Measurements from ENCODE around the gene MAN1B1.

MAN1B1 gene

DNA sequence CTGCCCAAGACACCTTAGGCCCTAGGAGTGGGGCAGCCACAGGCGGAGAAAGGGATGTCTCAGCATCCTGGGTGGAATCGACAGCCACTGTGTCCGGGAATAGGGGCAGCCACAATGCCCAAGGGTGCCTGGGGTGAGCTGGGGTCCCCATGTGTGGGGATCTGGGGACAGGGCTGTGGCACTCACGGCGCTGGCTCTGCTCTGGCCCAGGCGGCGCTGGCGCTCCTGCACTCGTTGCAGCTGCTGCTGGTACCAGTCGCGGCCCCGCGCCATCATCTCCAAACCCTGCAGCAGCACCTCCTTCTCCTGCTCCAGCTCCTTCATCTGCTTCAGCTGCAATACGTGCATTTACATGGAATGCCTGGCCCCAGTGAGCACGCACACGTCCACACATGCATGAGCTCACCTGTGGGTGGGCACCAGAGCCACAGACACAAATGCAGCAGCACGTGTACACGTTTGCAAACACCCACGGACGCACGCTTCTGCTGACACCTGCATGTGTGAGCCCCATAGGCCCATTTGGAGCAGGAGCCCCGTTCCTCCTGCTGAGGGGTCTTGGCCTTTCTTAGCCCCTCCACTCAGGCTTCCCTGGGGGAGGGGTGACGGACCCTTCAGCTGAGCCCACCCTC, 21.3 kb upstream of the MAN1B1 start:
- no peak overlapping the region for H3K9ac ChIP-seq (ENCODE audit: low read depth, low read length)
- H3K4me3 ChIP-seq (ENCODE audit: low read length): no peak overlapping the region
- no peaks in the 10 kb centered on the region for H3K36me3 ChIP-seq (ENCODE audit: insufficient read depth, low read length)
- H3K27me3 ChIP-seq (ENCODE audit: control insufficient read depth, insufficient read depth, low read length): no peaks in the 10 kb centered on the region
- no peaks in the 10 kb centered on the region for H3K9me3 ChIP-seq (replicated peaks; ENCODE audit: low read length)
- H3K4me1 ChIP-seq (ENCODE audit: control insufficient read depth, insufficient read depth, low read length): peaks cover 7% of the 10 kb centered on the region
- no peak overlapping the region for H3K4me2 ChIP-seq (ENCODE audit: low read length)

DNA sequence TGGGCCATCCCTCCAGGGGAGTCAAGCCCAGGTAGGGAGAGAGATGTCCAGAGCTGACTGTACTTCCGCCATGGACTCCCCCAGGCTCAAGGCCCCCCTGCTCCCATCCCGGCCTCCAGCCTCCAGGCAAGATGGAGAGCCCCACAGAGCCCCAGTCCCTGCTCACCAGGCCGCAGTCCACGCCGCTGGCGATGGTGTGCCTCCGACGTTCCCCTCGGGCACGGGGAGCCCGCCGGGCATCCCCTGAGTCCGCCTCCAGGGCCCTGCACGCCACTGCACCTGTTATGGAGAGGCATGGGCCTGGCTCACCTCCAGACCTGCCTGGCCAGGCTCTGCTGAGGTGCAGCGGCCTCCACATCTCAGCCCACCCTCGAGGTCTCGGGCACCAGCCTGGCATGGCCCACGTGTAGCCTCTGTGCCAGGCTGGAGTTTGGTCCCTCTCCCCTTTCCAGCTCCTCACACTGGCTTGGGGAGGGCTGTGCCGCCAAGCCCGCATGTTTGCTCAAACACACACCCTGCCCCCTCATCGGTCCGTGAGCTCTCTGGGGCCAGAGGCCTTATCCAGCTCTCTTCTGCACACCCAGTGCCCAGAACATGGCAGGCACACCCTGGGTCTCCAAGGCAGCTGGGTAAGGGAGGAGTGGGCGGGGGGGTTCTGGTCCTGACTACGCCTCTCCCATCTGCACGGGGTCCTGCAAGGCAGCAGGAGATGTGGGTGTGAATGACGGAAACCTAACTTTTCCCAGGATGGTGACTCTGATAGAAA, 20.5 kb upstream of the MAN1B1 start:
- H3K4me1 ChIP-seq (ENCODE audit: control insufficient read depth, insufficient read depth, low read length): peaks cover 14% of the 10 kb centered on the region
- no peaks in the 10 kb centered on the region for H3K27me3 ChIP-seq (ENCODE audit: control insufficient read depth, insufficient read depth, low read length)
- no peak overlapping the region for H3K4me2 ChIP-seq (ENCODE audit: low read length)
- no peak overlapping the region for H3K4me3 ChIP-seq (ENCODE audit: low read length)
- H3K9me3 ChIP-seq (replicated peaks; ENCODE audit: low read length): no peaks in the 10 kb centered on the region
- no peak overlapping the region for H3K9ac ChIP-seq (ENCODE audit: low read depth, low read length)
- H3K36me3 ChIP-seq (ENCODE audit: insufficient read depth, low read length): no peaks in the 10 kb centered on the region

DNA sequence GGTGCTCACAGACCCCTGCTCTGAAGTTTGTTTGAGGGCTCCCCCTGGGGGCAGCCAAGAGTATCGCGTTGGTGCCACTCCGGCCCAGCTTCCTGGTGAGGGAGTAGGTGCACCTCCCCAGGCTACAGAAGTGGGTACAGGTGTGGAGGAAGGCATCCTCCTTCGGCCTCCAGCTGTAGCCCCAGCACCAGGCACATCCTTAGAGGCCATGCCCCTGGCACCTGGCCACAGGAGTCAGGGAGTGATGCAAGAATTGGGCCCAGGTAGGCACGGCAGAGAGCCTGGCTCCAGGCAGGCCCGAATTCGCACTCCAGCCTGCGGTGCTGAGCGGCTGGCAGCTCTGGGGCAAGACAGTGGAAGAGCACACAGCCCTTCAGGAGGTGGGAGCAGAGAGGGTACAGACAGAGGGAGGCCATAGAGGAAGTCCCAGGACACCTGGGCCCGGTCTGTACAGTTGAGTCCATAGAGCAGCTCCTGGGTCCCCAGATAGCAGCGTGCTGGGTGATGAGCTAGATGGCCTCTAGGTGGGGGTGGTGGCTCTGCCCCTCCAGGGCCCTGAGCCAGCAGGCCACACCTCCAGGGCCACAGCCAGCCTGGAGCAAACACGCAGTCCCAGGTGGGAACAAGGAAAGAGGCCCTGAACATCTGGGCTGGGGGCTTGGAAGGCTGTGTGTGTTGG, 18.8 kb upstream of the MAN1B1 start:
- no peak overlapping the region for H3K4me3 ChIP-seq (ENCODE audit: low read length)
- H3K4me1 ChIP-seq (ENCODE audit: control insufficient read depth, insufficient read depth, low read length): peaks cover 15% of the 10 kb centered on the region
- no peaks in the 10 kb centered on the region for H3K27me3 ChIP-seq (ENCODE audit: control insufficient read depth, insufficient read depth, low read length)
- no peaks in the 10 kb centered on the region for H3K9me3 ChIP-seq (replicated peaks; ENCODE audit: low read length)
- H3K4me2 ChIP-seq (ENCODE audit: low read length): no peak overlapping the region
- H3K9ac ChIP-seq (ENCODE audit: low read depth, low read length): no peak overlapping the region
- H3K36me3 ChIP-seq (ENCODE audit: insufficient read depth, low read length): no peaks in the 10 kb centered on the region

DNA sequence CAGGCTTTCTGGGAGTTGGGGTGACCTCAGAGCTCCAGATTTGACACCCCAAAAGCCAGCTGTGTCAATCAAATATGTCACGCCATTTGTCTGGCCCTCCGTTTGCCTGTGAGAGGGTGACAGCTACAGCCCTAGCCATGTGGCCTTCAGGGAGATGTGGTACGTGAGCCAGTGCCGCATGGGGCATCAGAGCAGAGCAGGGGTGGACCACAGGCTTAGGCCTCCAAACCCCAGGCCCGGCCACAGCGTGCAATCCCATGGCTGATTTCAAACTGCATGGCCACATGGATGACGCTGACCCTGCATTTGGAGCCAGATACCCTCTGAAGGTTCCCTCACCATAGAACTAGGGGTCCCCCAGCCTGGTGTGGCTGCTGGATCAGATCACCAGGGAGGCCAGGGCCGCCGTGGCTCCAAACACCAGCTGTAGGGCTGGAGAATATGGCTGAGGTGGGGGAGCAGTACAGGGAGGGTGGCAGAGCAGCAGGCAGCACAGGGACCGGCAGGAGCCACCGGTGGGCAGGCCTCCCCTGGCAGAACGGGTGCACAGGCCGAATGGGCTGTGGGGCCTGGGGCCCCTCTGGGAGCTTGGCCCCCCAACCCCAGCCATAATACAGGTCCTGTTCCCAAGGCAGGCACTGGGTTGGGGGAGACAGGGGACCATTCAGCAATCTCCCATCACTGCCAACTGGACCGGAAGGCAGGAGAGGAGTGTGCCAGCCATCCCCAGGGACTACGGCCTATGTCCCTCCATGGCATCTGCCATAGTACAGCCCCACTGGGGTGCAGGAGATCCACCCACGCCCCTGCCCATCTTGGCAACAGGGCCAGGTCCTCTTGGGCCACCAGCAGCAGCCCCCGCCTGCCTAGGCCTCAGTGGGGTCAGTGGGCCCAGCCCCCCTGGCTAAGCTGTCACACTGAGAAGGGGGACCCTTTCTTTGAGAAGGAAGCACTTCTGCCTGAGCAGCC, 18.0 kb upstream of the MAN1B1 start:
- Histone ChIP-seq H3K27me3 (ENCODE audit: control insufficient read depth, insufficient read depth, low read length) (no peaks in the 10 kb centered on the region), H3K9me3 (replicated peaks; ENCODE audit: low read length) (no peaks in the 10 kb centered on the region), H3K9ac (ENCODE audit: low read depth, low read length) (no peak overlapping the region), H3K4me2 (ENCODE audit: low read length) (peak overlapping the region; percentile 91), H3K36me3 (ENCODE audit: insufficient read depth, low read length) (no peaks in the 10 kb centered on the region), H3K4me1 (ENCODE audit: control insufficient read depth, insufficient read depth, low read length) (peaks cover 15% of the 10 kb centered on the region), H3K4me3 (ENCODE audit: low read length) (peak overlapping the region; percentile 76)

DNA sequence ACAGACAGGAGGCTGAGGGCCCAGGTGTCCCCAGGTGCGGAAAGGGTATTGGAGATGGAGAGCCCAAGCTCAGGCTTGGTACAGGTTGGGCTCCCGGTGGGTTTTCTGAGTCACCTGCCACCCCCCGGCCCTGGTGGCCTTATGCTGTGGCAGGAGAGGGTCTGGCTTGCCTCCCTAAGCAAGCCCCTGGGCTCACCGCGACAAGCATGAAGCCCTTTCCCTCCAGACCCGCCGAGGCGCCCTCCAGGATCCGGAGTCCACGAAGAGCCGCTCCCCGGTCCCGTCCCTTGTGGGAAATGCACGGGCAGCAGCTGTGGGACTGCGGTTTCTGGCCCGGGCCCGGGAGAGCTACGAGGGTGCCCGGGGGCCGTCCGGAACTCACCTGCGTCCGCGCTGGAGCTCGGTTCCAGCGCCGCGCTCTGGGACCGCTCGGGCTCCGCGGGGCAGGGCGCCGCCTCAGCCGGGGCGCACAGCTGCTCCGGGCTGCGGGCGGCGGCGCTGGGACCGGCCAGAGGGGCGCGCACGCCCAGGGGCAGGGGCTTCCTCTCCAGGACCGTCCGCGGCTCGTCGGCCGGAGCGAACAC, 17.2 kb upstream of the MAN1B1 start:
- H3K27me3 ChIP-seq (ENCODE audit: control insufficient read depth, insufficient read depth, low read length): no peaks in the 10 kb centered on the region
- H3K4me3 ChIP-seq (ENCODE audit: low read length): peak overlapping the region; percentile 76
- H3K4me1 ChIP-seq (ENCODE audit: control insufficient read depth, insufficient read depth, low read length): peaks cover 15% of the 10 kb centered on the region
- H3K9me3 ChIP-seq (replicated peaks; ENCODE audit: low read length): no peaks in the 10 kb centered on the region
- peak overlapping the region; percentile 21 for H3K9ac ChIP-seq (ENCODE audit: low read depth, low read length)
- H3K4me2 ChIP-seq (ENCODE audit: low read length): peak overlapping the region; percentile 91
- no peaks in the 10 kb centered on the region for H3K36me3 ChIP-seq (ENCODE audit: insufficient read depth, low read length)

DNA sequence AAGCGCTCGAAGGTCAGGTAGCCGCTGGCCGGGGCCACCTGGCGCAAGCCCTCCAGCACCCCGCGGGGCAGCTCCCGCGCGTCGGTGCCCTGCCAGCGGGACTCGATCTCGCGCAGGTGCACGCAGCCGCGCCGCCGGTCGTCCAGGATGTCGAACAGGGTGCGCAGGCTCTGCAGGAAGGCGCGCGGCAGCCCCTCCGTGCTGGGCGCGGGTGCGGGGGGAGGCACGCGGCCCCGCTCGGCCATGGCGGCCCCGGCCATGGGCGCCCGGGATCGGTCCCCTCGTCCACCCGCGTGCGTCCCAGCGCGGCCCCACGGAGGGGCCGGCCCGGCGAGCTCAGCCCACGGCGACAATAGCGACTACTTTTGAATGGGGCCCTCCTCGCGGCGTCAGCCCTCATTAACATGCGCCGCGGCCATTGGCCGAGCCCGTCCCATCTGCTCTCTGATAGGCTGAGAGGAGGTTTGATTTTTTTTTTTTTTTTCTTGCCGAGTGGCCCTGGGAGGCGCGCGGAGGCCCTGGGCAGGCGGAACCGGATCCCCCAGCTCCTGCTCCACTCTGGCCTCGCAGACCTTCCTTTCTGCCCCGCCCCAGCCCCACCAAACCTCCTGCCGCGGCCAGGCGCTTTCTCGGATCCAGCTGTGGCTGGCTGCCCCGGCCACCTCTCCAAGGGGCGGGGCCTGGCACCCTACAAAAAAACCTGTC, 16.4 kb upstream of the MAN1B1 start, which contains the start of gene SAPCD2:
Gene SAPCD2, minus strand, starts transcription at position 357 of the 705 bp plus-strand sequence. Its CDS starts 97 bp downstream, at position 260.
- Histone ChIP-seq H3K4me3 (ENCODE audit: low read length) (peak within 1 kb of the TSS; percentile 76), H3K9me3 (replicated peaks; ENCODE audit: low read length) (no peaks in the 10 kb centered on the region), H3K36me3 (ENCODE audit: insufficient read depth, low read length) (no peaks in the 10 kb centered on the region), H3K9ac (ENCODE audit: low read depth, low read length) (peak within 1 kb of the TSS; percentile 71), H3K4me2 (ENCODE audit: low read length) (peak within 1 kb of the TSS; percentile 91), H3K4me1 (ENCODE audit: control insufficient read depth, insufficient read depth, low read length) (peaks cover 15% of the 10 kb centered on the region), H3K27me3 (ENCODE audit: control insufficient read depth, insufficient read depth, low read length) (no peaks in the 10 kb centered on the region)

DNA sequence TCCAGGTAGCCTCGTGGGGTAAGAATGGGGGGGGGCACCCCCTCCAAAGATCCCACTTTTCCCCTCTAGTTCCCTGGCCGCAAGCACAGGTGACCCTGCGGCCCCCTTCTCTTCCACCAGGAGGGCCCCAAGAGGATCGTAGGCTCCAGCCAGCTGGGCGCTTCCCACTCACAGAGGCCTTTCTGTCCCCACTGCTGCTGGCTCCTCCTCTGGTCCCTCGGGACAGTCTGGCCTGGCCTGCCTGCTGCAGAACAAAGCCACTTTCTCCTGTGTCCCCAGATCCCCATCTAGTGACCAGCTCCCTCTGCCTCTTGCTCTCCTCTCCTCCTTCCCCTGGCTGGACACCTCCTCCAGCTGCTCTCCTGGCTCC, 15.9 kb upstream of the MAN1B1 start:
- Histone ChIP-seq H3K9me3 (replicated peaks; ENCODE audit: low read length) (no peaks in the 10 kb centered on the region), H3K4me3 (ENCODE audit: low read length) (peak overlapping the region; percentile 76), H3K36me3 (ENCODE audit: insufficient read depth, low read length) (no peaks in the 10 kb centered on the region), H3K27me3 (ENCODE audit: control insufficient read depth, insufficient read depth, low read length) (no peaks in the 10 kb centered on the region), H3K4me1 (ENCODE audit: control insufficient read depth, insufficient read depth, low read length) (peaks cover 15% of the 10 kb centered on the region), H3K4me2 (ENCODE audit: low read length) (peak overlapping the region; percentile 91), H3K9ac (ENCODE audit: low read depth, low read length) (peak overlapping the region; percentile 71)

DNA sequence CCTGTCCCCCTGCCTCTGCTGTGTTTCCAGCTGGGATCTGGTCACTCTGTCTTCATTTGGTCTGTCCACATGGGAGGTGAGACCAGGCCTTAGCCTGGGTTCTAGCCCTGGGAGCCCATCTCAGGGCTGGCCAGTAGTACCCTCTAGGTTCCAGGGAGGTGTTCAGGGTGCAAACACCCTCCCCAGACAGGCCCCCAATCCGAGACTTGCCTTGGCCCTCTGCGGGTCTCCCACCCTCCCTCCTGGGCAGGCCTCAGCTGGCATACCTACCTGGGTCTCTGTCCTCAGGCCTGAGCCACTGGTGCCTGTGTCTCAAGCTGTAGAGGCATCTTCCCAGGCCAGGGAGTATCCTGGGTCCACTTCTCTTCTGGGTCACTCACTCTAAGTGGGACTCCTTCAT, 15.5 kb upstream of the MAN1B1 start:
- peak overlapping the region; percentile 91 for H3K4me2 ChIP-seq (ENCODE audit: low read length)
- H3K9ac ChIP-seq (ENCODE audit: low read depth, low read length): peak overlapping the region; percentile 71
- H3K9me3 ChIP-seq (replicated peaks; ENCODE audit: low read length): no peaks in the 10 kb centered on the region
- H3K4me3 ChIP-seq (ENCODE audit: low read length): peak overlapping the region; percentile 76
- H3K4me1 ChIP-seq (ENCODE audit: control insufficient read depth, insufficient read depth, low read length): peaks cover 15% of the 10 kb centered on the region
- no peaks in the 10 kb centered on the region for H3K27me3 ChIP-seq (ENCODE audit: control insufficient read depth, insufficient read depth, low read length)
- no peaks in the 10 kb centered on the region for H3K36me3 ChIP-seq (ENCODE audit: insufficient read depth, low read length)

DNA sequence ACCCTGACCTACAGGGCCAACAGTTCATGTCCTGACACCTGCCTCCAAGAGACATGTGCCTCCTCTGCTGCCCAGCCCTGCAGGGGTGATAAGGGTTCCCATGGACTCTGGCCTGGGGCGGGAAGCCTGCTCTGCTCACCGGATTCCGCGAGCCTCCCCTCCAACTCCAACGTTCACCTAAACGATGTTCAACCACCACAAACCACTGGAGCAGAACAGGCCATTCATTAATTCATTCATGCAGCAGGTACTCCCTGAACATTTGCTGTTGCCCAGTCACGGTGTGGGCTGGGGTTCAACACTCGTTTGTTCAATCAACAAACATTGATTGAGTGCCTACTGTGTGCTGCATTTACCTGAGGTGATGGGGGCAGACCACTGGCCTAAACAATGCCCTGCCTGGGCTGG, 12.8 kb upstream of the MAN1B1 start:
- no peaks in the 10 kb centered on the region for H3K9me3 ChIP-seq (replicated peaks; ENCODE audit: low read length)
- H3K36me3 ChIP-seq (ENCODE audit: insufficient read depth, low read length): peaks cover 4% of the 10 kb centered on the region
- no peak overlapping the region for H3K4me3 ChIP-seq (ENCODE audit: low read length)
- no peak overlapping the region for H3K4me2 ChIP-seq (ENCODE audit: low read length)
- peaks cover 26% of the 10 kb centered on the region for H3K4me1 ChIP-seq (ENCODE audit: control insufficient read depth, insufficient read depth, low read length)
- H3K27me3 ChIP-seq (ENCODE audit: control insufficient read depth, insufficient read depth, low read length): no peaks in the 10 kb centered on the region
- H3K9ac ChIP-seq (ENCODE audit: low read depth, low read length): no peak overlapping the region

DNA sequence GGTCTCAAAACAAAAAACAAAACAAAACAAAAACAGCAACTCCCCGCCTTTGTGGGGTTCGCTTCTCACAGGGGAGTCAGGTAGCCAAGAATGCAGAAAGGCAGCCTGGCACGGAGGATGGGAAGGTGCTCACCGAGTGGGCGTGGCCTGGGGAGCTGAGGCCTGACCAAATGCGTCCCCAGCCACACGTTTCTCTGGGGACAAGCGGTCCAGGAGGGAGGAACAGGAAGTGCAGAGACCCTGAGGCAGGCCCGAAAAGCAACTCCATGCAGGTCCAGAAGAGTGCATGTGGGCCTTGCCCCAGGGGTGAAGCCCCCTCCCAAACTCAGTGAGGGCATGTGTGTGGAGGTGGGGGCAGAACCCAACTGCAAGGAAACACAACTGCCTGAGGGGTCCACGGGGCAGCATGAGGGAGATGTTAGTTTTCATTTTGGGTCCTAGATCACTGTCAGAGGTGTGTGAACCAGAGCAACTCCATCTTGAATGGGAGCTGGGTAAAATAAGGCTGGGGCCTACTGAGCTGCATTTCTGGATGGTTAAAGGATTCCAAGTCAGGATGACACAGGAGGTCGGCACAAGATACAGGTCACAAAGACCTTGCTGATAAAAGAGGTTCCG, 12.0 kb upstream of the MAN1B1 start:
- H3K36me3 ChIP-seq (ENCODE audit: insufficient read depth, low read length): peaks cover 11% of the 10 kb centered on the region
- H3K4me3 ChIP-seq (ENCODE audit: low read length): no peak overlapping the region
- no peaks in the 10 kb centered on the region for H3K9me3 ChIP-seq (replicated peaks; ENCODE audit: low read length)
- H3K27me3 ChIP-seq (ENCODE audit: control insufficient read depth, insufficient read depth, low read length): no peaks in the 10 kb centered on the region
- no peak overlapping the region for H3K9ac ChIP-seq (ENCODE audit: low read depth, low read length)
- peaks cover 19% of the 10 kb centered on the region for H3K4me1 ChIP-seq (ENCODE audit: control insufficient read depth, insufficient read depth, low read length)
- no peak overlapping the region for H3K4me2 ChIP-seq (ENCODE audit: low read length)
